Cardiac fibroblast (primary cell): ENCODE measurements around the gene NAT10.
A peak's percentile ranks its signal among the peaks of the same experiment; 100 is the strongest.

Source experiments
- DNase-seq, 2 donors: peaks; one replicate each; pipeline versions ENCODE4 v3.0.0 to v3.0.0-alpha.2; 2010; ENCODE audit warnings: low read depth in 2 of 2
- H3K4me3 ChIP-seq, 2 donors: replicated peaks in 1 of 2; 1 replicate in 1 of 2; 2 replicates in 1 of 2; pipeline ENCODE4 v1.5.1; 2011; ENCODE audit warnings: low read depth in 2 of 2, low read length in 2 of 2, mild to moderate bottlenecking in 2 of 2, moderate library complexity in 1 of 2
- TF ChIP-seq, protein P1 (sequence below): IDR thresholded peaks from one replicate; pipeline ENCODE4 v1.5.1; 2011; ENCODE audit warnings: low read depth, mild to moderate bottlenecking, low read length, inconsistent platforms

The NAT10 gene

DNA sequence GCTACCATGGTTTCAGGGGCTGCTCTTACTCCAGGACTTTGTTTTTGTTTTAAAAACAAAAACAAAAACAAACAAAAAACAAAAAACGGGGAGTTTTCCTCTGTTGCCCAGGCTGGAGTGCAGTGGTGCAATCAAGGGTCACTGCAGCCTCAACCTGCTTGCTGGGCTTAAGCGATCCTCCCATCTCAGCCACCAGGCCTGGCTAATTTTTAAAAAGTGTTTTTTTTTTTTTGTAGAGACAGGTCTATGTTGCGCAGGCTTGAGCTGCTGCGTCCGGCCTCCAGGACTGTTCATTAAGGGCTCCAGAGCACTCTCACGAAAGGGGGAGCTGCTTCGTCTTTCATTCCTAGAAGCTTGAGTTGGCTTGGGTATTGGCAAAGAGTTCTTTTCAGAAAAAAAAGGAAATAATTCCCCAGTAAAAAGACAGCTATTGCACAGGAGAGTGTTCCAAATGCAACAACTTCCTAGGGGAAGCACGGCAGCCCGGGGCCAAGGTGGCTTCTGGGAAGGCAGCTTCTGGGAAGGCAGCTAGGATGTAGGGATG lies 78.5 kb downstream of the NAT10 start:
- H3K4me3 ChIP-seq: no peak overlapping the region
- no peak for DNase-seq
- TF ChIP-seq, protein P1, sequence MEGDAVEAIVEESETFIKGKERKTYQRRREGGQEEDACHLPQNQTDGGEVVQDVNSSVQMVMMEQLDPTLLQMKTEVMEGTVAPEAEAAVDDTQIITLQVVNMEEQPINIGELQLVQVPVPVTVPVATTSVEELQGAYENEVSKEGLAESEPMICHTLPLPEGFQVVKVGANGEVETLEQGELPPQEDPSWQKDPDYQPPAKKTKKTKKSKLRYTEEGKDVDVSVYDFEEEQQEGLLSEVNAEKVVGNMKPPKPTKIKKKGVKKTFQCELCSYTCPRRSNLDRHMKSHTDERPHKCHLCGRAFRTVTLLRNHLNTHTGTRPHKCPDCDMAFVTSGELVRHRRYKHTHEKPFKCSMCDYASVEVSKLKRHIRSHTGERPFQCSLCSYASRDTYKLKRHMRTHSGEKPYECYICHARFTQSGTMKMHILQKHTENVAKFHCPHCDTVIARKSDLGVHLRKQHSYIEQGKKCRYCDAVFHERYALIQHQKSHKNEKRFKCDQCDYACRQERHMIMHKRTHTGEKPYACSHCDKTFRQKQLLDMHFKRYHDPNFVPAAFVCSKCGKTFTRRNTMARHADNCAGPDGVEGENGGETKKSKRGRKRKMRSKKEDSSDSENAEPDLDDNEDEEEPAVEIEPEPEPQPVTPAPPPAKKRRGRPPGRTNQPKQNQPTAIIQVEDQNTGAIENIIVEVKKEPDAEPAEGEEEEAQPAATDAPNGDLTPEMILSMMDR: no peak

DNA sequence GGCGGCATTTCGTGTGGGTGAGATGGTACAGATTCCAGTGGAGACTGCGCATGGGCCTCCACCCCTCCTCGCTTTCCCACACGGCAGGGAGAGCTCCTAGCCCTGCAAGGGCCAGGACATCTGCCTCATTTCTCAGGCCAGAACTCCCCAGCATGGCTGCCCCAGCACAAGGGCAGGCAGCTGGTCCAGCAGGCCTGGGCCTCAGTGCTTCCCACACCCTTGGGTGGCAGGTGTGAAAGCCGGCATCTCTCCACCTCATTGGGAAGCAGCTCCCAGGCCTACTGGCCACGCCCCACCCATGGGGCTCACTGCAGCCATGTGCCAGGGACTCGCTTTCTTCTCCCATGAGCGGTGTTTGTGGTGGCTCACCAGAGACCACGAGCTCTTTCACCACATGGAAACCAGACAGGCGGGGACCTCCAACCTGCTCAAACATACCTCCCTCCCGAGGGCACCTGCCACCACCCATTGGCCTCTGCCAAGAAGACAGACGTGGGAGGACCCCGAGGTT lies 79.1 kb downstream of the NAT10 start:
- TF ChIP-seq, protein P1: no peak
- no peak overlapping the region for H3K4me3 ChIP-seq
- no peak for DNase-seq

DNA sequence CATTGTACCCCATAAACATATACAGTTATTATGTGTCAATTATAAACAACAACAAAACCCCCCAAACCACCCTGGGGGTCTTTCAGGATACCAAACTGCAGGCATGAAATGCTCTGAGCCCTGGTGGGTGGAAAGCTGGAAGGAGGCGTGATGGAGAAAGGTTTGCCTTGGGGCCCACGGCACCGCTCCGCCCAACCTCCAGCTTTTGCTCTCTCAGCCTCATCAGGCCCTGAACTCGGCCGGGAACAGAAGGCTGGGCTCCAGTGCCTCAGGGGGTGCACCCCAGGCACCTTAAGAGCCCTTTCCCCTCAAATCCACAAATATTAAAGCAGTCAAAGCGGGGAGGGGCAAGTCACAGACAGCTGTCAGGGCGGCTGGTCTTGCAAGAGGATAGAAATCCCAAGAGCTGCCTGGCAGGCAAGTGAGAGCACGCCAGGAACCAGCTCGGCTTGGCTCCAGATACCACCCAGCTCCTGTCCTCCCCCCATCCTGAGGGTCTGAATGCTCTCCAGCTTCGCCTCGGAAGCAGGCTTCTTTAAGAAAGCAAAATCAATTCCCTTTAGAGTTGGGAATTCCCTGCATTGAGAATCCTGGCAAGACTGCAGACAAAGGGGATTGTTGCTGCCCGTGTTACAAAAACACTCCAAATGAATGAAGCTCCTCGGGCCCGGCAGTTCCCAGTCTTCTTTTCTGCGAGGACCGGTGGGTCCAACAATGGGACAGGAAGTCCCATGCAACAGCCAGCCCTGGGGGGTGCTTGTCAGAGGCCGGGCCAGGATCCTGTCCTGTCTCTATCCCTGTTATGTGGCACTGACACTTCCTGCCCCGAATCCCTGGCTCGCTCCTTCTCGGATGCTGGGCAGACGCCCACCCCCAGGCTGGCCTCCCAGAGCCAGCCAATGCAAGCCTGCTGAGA lies 80.8 kb downstream of the NAT10 start:
- H3K4me3 ChIP-seq: no peak overlapping the region
- DNase-seq: peak in 1 of 2 donors; percentile 24
- TF ChIP-seq, protein P1: no peak

DNA sequence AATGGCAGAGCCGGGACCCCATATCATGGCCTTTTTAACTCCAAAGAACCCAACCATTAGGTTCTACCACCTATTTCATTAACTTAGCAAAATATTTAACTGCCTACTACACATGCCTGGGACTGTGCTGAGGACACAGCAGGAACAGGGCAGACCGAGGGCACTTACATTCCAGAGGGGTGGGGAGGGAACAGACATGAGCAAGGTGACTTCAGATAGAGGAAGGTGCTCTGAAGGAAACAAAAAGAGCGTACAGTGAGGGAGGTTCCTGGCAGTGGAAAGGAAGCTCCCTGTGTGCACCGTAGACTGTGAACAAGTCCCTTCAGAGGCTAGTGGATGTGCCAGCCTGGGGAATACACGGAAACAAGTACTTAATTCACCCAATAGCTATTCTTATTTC lies 82.8 kb downstream of the NAT10 start:
- TF ChIP-seq, protein P1: no peak
- no peak overlapping the region for H3K4me3 ChIP-seq
- DNase-seq: no peak

DNA sequence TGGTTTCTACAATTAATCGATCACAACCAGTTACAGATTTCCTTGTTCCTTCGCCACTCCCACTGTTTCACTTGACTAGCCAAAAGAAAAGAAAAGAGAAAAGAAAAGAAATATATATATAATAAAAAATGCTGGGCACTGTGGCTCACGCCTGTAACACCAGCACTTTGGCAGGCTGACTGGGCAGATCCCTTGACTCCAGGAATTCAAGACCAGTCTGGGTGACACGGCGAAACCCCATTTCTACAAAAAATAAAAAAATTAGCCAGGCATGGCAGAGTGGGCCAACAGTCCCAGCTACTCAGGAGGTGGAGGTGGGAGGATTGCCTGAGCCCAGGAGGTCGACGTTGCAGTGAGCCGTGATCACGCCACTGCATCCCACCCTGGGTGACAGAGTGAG lies 83.8 kb downstream of the NAT10 start:
- H3K4me3 ChIP-seq: no peak overlapping the region
- TF ChIP-seq, protein P1: no peak
- no peak for DNase-seq

DNA sequence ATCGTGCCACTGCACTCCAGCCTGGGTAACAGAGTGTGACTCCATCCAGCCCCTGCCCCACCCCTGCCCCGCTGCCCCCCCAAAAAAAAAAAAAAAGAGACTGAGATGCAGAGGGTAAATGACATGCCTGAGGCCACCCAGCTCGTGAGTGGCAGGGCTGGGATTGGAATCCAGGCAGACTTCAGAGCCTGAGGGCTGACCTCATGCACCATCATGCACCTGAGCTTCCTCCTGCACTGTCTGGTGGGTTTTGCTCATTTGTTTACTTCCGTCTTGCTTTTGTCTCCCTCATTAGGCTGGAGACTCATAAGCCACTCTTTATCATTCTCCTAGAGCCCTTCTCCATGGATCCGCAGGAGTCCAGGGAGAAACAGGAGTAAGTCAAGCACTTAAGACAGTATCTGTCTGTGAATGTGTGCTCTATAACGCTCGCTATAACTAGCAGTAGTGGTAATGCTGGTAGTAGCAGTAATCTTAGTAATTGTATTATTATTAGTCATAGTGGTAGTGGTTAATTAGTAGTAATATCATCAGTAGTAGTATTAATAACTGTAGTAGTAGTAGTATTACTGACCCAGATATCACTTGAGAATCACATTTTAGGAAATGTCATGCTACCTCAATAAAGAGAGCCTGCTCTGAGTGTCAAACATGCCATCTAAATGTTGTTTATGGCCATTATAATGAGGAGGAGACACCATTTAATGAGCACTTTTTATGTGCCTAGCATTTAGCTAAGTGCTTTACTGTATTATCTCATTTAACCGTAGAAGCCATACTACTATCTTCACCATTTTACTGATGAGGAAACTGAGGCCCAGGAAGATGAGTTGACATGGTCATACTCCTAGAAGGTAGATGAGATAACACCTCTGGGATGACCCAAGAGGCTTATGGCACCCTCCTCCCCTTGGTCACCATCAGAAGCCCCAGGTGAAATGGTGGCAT lies 85.0 kb downstream of the NAT10 start:
- DNase-seq: no peak
- H3K4me3 ChIP-seq: no peak overlapping the region
- TF ChIP-seq, protein P1: no peak
